GM18526 (cell line): Measurements from ENCODE around the gene AMFR.

Source experiments
- POLR2A ChIP-seq: IDR thresholded peaks from 3 replicates; pipeline ENCODE4 v1.6.1; 2011; ENCODE audit not compliant: insufficient read length; ENCODE audit errors: extremely low read depth

AMFR gene

DNA sequence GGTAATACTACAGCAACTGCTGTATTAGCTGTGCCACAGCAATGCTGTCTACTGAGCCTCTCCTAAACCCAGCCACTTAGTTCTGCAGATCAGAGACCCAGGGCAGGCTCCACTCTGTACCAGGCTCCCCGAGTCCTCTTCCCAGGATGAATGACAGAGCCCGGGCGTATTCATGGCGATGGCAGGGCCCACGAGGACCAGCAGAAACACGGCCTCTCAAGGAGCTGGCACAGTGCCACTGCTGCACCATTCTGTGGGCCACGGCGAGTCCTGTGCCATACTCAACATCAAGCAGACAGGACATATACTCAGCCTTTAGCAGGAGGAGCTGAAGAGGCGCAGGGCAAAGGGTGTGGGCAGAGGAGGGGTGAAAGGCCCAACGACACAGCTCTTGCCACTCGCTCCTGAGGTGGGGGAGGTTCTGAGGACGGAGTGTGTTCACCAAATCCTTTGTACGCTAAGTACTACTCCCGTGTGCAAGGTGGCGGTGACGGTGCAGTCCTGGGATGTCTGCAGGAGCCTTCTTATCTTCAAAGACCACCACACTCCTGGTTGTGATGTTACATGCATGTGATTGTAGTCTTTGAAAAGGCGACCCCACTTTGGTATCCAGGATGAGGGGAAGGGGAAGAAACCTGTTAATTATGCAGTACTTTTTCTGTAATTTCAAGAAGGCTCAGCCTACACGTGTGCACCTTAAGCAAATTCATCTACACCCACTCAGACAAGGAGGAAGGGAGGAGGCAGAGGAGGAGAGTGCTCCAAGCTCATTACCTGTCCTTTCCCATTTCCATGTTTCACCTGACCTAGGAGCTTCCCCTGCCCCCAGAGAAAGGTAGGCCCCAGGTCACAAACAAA, 98.0 kb downstream of the AMFR start:
- no peak for TF ChIP-seq POLR2A

DNA sequence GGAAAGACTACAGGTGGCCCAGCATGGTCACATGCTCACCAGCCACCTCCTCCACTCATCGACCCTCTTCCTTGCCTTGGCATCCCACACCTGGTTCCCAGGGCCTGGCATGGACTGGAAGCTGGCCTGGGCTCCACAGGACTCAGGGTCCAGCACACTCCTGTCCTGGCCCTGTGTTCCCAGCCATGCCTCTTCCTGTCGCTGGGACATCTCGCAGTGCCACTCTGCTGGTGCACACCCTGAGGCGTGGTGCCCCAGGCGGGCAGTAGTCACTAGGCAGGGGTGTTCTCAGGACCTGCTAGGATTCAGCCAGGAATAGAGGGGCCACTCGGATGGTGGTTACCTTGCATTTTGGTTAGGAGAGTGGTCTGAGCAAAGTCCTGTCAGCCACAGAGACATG, 99.4 kb downstream of the AMFR start:
- TF ChIP-seq POLR2A, result no peak

DNA sequence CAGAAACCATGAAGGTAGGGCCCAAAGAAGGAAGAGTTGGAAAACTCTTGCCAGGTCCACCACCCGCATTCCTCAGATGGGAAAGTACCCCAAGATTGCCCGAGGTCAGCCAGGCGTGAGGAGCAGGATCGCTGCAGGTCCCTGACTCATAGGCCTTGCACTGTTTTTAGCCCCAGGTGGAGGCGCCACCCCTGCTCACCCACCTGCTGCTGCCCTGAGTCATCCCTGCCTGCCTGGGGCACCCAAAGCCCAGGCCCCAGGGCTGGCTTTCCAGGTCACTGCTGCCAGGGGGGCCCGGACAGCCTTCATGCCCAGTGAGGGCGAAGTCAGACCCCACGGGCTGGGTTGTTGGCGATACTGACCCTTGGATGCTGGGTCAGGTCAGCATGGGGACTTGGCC, 100.9 kb downstream of the AMFR start:
- TF ChIP-seq POLR2A, result no peak

DNA sequence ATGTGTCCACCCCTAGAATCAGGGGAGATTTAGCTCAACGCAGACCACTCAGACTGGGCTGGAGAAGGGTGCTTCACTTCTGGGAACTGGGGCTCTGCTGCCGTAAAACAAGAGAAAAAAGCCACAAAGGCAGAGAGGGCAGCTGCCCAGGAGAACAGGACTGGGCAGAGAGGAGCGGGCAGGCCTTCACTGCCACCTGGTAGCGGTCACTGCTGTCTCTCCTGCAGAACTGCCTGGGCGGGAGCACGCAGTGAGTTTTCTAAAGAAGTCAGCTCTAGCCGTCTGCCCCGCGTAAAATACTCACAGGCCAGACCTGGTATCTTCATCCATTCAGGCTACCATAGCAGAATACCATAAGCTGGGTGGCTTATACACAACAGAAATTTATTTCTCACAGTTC, 103.8 kb downstream of the AMFR start:
- no peak for TF ChIP-seq POLR2A

DNA sequence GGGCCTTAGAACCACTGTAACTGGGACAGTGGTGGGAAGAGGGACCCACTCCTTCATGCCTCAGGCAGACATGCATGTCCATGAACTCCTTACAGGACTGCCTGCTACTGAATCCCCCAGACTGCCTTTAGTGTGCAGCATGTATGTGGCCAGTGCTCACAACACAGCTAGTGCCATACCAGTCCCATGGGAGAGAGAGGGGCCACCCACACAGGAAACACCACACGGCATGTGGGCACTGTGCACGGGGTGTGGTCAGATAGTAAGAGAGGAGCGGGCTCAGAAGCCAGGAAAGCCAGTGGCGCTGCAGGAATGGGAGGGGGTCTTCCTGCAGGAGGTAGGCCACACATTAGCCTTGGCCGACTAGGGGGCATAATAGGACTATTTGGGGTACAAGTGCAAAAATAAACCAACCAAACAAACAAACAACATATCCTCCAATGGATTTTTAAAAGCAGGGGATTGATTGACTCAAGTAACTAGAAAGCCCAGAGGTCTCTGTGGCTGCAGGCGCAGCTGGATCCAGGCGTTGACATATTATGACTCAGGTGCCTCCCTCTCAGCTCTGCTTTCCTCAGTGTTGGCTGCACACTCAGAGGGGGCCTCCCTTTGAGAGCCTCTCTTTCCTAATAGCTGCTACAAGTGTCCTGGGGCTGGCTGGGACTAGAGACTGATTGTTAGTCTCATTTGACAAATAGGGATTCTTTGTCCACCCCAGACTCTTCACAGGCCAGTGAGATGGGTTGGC, 104.4 kb downstream of the AMFR start:
- no peak for TF ChIP-seq POLR2A

DNA sequence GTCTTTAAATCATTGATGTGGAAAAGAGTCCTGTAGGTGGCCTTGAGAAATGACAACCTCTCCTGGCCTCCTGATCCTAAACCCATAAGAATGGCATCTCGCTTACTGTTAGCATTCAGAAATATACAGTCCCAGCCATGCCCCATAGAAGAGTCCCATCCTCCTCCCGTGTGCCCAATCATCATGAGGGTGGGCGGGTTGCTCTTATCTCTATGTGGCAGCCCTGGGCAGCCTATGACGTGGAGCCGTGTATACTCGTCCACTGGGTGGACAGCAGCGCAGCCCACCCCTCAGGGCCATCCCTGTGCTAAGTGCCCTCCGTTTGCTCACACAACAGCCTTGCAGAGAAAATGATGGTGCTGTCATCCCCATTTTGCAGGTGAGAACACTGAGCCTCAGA, 105.3 kb downstream of the AMFR start:
- no peak for TF ChIP-seq POLR2A

DNA sequence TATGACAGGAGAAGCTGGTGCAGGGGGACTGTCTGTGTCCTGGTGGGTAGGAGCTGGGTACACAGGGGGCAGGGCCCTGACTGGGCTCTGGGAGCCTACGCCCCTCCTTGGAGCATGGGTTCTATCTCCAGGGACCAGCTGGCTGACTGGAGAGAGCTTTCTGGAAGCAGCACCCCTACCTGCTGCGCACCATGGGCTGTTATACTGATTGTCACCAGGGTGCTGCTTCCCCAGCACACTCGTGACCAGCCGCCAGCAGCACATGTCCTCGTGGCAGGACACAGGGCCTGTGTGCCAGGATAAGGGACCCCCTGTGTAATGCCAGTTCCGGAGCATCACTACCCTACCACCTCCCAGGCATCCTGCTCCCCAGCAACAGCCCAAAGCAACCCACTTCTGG, 106.0 kb downstream of the AMFR start:
- no peak for TF ChIP-seq POLR2A

DNA sequence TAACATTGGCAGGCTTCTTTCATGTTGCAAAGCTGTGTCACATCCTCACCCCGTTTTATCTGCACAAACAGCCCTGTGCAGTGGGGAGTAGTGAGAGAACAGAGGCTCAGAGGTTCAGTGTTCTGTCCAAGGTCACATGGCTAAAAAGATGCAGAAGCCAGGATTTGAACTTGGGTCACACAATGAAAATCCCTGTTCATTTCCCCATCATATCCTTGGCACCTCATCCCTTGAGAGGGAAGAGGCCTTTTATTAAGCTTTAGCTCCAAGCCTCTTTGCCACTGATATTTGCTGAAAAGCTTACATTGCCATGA, 106.6 kb downstream of the AMFR start:
- TF ChIP-seq POLR2A, result no peak

DNA sequence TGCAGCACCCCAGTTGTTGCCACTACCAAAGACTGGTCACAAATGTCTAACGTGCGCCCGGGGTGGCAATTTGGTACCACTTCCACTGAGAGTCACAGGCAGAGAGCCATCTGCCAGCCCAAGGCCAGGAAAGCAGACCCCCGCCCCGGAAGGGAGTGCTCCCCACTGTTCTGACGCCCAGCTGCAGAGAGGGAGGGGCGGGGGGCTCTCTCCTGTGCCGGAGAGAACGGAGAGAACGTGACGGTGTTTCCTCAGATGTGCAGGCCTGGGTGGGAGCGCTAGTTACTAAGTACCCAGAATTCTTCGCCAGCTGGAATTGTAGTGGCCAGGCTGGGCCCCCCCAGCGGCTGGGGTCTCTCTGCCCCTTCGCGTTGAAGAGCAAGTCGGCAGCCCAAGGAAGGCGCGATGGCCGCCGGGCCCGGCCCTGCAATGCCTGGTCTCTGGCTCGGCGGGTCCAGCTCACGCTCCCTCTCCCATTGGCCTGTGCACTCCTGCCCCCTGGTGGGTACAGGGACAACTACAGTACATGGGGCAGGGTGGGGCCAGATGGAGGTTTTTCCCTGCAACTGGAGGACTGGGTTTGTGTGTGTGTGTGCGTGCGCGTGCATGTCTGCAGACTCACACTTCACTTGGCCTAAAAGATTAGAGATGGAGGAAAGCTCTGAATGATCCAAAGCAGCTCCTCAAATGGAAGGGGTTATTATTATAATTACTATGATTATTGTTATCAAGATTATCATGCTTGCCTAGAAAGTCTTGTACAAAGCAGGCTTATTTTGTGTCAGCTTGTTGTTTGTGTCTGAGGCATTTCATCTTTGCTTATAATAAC, 107.1 kb downstream of the AMFR start:
- TF ChIP-seq POLR2A, result no peak

DNA sequence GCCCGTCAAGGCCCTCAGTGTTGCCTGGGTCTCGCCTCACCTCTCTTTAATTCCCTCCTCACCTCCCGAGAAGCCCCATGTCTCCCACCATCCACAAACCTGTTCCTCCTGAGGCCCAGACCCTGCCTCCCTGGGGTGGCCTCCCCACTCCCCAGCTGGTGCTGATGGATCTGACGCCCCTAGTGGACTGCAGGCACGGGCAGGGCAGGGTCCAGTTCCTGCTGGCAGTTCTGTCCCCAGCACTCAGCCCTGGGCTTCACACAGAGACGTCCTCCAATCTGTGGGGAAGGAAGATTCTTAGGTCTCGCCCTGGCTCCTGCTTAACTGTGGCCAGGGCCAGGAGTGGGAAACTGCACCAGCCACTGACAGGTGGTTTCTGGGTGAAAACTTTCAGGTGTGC, 108.8 kb downstream of the AMFR start:
- TF ChIP-seq POLR2A, result no peak

DNA sequence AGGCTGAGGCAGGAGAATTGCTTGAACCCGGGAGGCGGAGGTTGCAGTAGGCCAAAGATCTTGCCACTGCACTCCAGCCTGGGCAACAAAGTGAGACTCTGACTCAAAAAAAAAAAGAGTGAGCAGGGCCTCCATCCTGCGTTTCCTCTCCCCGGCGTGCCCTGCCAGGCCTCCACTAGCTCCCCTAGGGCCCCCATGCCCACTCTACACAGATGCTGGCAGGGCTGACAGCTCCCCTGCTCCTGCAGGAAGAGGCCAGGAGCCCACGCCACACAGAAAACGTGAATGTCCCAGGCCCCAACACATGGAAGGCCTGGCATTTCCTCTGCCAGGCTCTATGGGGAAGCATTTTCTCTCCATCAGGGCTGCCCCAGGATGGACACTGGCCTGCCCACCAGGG, 109.4 kb downstream of the AMFR start:
- TF ChIP-seq POLR2A, result no peak

DNA sequence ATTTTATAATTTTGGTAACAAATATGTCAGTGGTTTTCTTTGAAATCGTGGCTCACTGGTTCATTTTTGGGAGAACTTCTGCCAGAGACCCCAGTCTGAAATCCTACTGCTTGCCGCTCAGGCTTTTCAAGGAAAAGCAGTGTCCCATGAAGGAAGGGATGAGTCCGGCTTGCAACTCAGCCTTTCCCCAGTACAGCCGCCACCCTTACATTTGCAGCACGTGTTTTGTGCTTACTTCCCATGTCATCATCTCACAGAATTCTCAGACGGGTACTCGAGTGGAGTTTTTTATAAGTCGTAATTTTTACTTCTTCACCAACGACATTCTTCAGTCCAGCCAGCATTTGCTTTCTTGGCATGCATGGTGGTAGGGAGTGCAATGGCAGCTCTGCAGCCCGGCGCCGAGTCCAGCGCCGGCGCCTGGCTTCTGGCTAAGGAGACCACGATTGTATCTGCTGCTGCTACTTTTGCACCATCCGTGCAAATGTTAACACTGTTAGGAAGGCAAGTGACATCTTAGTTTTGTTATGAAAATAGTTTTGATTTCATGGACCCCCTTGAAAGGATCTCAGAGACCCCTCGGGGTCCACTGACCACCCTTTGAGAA, 111.0 kb downstream of the AMFR start:
- no peak for TF ChIP-seq POLR2A

DNA sequence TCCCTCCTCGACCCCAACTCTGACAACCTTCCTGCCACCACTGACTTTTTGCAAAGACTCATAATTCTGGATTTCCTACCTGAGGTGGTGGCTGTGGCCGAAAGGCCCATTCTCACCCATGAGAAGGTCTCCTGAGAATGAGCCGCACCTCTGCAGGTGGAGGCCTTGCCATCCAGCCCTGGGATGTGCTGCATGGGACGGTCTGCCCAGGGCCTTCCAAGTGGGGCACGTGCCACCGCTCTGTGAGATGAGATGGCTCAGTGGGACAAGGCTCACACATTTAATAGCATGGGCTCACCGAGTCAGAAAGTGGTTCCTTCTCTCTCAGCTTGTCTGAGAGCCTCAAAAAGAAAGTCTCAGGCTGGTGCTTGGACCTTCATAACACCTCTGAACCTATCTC, 112.8 kb downstream of the AMFR start:
- no peak for TF ChIP-seq POLR2A

DNA sequence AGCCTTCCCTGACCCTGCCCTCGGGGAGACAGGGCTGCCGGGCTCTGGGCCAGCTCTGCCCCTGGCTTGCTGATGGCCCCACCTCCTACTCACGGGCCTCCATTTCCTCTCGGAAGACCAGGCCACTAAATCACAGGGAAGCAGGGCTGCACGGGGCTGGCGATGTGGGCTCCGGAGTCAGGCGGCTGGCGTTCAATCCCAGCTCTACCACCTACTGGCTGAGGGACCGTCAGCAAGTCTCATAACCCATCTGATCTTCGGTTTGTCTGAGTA, 113.4 kb downstream of the AMFR start:
- no peak for TF ChIP-seq POLR2A
